HG02884 (cell line): ENCODE measurements around the gene KHDC3L.
"Not testable (repeated sequence)": the region's sequence is repeated elsewhere in the genome, so short reads cannot be mapped to it uniquely, and the experiment has no call there.

Source experiments
- ATAC-seq: cut with Tn5 transposase; IDR thresholded peaks from one replicate; pipeline ENCODE4 v1.9.1; 2021; ENCODE audit warnings: mild to moderate bottlenecking, moderate library complexity; ENCODE audit not compliant: unreplicated experiment

KHDC3L gene

DNA sequence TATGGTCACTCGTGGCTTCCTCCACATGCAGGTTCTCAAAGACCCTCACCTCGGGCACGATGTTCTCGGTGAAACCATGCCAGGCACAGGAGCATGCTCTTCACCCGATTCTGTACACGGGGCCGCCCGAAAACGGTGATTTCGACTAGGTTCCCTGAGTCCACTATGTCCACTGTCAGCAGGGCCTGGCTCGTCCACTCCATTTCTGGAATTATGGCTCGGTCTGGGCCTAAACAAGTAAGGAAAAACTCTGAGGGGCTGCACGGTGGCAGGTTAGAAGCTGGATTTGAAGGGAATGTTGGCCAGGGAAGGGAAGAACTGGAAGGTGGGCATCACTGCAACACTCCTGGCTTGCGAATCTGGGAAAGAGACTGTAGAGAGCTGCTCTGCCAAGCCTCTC, 6.7 kb downstream of the KHDC3L start:
- no peak for ATAC-seq

DNA sequence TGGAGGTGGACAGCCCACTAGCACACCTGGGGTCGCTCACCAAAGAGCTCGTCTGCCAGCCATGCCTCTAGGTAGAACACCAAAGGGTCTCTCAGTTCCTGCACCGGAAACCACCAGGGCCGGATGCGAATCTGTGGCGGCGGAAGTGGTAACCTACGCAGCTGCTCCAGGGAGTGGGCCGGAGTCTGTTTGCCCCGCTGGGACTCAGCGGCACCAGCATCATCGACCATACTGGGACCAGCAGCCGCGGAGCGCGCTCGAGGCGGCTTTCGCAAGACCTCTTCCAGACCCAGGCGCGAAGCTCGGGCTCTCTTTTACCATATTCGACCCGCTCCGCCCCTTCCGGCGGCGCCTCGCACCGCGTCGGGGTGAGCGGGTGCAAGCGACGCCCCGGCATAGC, 7.1 kb downstream of the KHDC3L start, which contains the start of gene OOEP:
TSS of gene OOEP (minus strand) at position 335 of the 400 bp plus-strand sequence. CDS start at position 230, 105 bp downstream.
- no peak for ATAC-seq

DNA sequence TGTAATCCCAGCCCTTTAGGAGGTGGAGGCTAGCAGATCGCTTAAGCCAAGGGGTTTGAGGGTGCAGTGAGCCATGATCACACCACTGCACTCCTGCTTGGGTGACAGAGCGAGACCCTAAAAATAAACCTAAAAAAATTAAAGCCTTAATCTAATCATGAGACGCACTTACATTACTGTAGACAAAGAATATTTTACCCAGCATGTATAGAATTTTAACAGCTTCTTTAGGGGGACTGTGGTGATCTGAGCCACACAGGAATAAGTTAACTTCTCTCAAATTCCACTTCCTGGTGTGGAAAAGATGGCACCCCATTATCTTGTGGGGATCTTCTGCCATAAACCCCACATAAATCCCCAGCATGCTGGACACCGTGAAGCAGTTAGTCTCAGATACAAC, 9.5 kb downstream of the KHDC3L start:
- ATAC-seq, result no peak

DNA sequence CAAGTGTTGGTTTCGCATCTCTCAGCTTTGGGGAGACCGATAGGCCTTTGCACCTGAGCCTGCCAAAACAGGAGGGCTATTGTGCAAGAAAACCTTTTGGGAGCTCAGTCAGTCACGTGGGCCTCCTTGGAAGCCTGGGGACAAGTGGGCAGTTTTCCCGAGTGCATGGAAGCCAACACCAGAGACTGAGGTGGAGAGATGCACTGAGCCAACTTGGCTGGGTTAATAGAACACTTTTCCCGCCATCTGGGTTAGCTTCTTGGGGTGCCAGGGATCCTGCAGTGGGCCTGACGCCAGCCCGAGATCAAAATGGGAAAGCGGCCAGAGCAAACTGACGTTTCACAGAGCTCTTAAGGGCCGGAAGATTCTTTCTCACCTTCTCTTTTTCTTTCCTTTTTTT, 10.1 kb downstream of the KHDC3L start:
- no peak for ATAC-seq

DNA sequence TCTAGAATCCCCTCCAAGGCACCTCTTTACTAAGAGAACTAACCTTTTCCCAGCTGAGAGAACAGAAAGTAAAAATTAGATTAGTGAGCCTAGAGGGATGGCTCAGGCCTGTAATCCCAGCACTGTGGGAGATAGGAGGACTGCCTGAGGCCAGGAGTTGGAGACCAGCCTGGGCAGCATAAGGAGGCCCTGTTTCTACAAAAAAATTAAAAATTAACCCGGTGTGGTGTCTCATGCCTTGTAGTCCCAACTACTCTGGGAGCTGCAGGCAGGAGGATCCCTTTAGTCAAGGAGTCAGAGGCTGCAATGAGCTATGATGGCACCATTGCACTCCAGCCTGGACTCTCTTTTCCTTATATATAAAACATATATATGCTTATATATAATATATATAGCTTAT, 12.8 kb downstream of the KHDC3L start:
- ATAC-seq, result no peak

DNA sequence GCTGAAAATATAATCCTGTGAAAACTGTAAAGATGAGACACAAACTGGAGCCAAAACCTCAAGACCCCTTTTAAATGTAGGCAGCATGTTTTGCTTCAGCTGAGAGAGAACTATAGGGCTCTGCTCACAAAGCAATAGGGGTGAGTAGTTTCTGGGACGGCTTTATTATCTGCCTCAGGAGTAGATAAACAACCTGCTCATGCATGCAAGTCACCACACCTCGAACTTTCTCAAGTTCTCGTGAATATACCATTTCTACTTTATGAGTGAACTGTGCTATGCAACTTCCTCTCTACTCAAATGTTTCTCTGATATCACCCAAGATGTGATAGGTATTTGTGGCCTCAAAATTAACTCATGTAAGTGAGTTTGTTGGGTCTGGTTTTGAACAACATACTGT, 14.8 kb downstream of the KHDC3L start:
- ATAC-seq, result no peak

DNA sequence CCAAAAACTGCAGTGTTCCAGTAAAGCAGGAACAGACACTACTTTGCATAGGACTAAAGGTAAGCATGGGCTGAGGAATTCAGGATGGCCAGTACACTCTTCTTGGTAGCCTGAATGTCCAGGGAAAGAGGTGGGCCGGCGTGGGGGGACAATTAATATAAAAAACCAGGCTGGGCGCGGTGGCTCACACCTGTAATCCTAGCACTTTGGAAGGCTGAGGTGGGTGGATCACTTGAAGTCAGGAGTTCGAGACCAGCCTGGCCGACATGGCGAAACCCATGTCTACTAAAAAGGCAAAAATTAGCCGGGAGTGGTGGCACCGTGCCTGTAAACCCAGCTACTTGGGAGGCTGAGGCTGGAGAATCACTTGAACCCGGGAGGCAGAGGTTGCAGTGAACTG, 19.1 kb downstream of the KHDC3L start:
- ATAC-seq, result not testable (repeated sequence)

DNA sequence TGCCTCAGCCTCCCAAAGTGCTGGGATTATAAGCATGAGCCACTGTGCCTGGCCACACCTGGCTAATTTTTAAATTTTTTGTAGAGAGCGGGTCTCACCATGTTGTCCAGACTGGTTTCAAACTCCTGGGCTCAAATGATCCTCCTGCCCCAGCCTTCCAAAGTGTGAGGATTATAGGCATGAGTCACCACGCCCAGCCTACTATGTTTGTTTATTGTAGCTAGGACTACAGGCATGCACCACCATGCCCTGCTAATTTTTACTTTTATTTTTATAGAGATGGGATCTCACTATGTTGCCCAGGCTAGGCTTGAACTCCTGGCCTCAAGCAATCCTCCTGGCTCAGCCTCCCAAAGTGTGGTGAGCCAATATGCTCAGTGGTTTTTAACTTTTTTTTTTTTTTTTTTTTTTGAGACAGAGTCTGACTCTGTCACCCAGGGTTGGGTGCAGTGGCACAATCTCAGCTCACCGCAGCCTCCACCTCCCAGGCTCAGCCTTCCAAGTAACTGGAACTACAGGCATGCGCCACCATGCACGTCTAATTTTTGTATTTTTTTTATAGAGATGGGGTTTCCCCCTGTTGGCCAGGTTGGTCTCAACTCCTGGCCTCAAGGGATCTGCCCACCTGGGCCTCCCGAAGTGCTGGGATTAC, 20.1 kb downstream of the KHDC3L start:
- ATAC-seq, result no peak

DNA sequence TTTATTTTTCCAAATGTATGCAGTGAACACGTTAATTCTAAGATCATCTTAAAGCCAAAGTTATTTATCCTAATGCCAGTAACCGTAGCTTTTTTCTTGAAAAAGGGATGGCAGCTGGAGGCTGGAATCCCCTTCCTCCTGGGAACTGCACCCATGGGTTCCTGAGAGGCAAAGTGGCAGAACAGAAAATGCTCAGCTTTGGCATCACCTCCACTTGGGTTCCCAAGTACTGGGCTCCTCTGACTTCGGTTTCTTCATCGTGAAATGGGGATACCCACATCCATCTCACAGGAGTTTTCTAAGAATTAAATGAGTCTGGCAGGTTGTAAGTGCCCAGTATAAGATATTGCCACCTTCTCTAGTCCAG, 26.0 kb downstream of the KHDC3L start:
- ATAC-seq, result peak; percentile 16

DNA sequence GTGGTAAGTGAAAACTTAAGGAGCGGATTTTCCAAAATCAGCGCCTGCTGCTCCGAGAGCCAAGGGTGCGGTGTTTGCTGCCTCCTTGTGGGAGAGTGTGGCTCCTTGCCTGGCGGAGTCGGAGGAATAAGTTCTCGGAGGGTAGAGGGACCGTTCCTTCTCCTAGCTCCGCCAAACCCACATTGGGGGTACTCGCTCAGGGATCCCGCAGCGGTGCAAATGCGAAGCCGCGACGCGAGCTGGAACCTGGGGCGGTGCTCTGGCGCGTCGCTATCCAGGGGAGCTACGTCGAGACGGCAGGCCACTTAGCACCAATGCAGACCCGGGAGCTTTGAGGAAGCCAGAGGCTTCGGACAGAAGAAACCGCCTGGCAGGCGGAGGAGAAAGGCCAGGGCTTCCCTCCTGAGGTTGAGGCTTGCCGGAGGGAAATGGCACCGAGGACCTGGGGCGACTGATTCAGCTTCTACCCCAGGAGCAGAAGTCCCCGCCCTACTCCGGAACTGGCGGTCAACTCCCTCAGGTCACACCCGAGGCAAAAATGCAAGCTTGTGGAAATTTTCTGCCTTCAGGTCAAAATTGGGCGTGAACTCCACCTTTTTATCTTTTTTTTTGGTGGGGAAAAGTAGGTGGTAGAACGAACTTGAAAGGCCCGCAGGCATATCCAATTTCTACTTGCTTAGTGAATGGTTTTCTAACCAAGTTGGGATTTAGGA, 26.5 kb downstream of the KHDC3L start:
- ATAC-seq, result peak; percentile 84

DNA sequence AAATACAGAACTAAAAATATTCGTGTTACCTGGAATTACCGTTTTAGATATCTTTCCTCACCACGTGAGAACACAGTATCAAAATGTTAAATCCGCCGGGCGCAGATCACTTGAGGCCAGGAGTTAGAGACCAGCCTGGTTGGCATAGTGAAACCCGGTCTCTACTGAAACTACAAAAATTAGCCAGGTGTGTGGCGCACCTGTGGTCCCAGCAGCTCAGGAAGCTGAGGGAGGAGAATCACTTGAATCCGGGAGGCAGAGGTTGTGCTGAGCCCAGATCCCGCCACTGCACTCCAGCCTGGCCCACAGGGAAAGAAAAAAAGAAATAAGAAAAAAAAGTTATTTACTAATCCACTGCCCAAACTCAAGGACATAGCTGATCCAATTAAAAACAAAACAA, 27.4 kb downstream of the KHDC3L start:
- ATAC-seq, result no peak

DNA sequence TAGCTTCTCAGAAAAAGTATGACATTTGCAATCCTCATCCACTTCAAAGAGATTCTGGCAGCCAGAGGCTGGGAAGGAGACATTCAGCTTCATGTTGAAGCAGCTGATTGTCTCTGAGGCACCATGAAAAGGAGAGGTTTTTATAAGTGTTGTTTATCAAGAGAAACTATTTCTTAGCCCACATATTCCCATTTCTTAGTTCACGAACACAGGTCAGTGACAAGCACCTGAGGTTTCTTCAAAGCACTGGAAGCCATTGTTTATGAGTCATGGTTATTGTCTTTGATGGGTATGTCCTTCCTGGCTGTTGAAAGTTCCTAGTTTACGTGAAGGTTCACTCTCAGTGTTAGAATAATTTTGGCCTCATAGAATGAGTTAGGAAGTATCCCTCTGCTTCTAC, 29.2 kb downstream of the KHDC3L start:
- ATAC-seq, result no peak

DNA sequence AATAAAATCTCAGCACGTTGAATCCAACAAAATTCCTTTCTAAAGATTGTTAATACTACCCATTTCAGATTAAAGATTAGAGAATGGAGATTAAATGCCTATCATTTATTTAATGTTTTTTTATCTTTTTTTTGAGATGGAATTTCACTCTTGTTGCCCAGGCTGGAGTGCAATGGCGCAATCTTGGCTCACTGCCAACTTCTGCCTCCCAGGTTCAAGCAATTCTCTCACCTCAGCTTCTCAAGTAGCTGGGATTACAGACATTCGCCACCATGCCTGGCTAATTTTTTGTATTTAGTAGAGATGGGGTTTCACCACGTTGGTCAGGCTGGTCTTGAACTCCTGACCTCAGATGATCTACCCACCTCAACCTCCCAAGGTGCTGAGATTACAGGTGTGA, 29.7 kb downstream of the KHDC3L start:
- not testable (repeated sequence) for ATAC-seq

DNA sequence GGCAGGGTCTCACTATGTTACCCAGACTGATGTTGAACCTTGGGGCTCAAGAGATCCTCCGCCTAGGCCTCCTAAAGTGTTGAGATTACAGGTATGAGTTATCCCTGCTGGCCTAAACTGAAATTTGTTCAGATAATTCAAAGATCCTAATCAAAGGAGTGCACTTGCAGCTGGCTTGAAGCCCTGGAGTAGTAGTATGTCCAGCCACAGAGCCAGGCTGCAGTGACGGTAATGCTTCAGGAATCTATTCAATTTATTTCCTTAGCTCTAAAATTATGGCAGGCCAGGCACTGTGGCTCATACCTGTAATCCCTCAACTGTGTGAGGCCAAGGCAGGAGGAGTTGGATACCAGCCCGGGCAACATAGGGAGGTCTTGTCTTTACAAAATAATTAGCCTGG, 30.8 kb downstream of the KHDC3L start:
- no peak for ATAC-seq

DNA sequence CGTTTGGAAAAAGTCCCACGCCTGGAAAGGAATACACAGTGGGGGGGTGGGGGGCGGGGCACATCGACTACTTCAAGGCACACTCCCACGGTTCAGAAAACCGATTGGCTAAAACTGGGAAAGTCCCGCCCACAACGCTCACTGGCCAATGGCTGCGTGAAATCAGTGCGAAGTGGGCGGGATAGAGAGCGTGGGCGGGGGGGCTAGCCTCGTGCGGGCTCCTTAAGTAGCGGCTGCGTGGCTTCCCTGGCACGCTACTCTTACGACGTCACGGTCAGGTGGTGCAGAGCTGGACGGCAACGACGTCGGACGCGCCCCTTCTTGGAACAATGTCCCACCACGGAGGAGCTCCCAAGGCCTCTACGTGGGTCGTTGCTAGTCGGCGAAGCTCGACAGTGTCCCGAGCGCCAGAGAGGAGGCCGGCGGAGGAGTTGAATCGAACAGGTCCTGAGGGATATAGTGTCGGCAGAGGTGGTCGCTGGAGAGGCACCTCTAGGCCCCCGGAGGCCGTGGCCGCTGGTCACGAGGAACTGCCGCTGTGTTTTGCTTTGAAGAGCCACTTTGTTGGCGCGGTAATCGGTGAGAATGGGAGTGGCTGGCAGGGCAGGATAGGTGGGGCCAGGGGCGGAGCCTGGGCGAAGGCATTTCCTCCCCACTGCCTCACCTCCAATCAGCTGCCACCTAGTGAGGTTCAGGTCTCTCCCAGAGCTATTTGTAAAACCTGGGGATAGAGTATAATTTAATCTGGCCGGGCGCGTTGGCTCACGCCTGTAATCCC, 32.3 kb downstream of the KHDC3L start, which contains the start of gene DDX43:
TSS of gene DDX43 (plus strand) at position 252 of the 778 bp plus-strand sequence. CDS start at position 330, 78 bp downstream.
- ATAC-seq, result no peak

DNA sequence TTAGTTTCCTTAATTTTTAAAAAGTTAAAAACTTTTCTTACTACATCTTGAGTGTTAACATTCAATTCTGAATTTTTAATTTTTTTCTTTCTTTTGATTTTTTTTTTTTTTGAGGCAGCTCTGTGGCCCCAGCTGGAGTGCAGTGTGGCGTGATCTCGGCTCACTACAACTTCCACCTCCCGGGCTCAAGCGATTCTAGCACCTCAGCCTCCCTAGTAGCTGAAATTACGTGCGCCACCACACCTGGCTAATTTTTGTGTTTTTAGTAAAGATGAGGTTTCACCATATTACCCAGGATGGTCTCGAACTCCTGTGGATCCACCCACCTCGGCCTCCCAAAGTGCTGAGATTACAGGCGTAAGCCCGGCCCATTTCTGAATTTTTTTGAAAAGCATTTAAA, 33.4 kb downstream of the KHDC3L start:
- ATAC-seq, result no peak

DNA sequence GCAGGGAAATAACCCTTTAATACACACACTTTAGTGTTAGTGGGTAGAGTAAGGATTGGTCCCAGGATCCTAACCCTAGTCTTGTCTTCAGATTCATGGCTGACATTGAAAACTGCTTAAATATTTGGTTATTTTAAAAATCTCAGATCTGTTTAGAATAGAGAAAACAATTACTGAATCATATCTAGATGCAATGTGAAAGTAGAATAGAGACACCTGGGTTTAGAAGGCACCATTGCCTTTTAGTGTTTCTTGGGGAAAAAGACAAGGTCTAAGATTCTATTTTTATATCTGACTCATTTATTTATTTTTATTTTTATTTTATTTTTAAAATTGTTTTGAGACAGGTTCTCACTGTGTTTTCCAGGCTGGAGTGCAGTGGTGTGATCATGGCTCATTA, 38.2 kb downstream of the KHDC3L start:
- ATAC-seq, result no peak

DNA sequence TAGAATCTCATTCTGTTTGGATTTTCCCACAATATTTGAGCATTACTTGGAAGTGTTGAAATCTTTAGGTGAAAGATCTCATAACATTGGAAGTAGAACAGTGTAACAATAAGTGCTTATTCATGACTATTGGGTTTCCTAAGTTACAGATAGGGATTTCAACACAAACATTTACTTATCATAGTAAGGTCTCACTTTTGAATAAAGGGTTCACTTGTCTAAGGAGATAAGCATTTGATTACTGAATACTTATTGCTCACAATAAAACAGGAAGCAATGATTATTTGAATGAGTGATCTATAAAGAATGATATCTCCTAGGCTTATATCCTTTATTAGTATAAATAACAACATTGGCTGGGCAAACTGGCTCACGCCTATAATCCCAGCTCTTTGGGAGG, 46.9 kb downstream of the KHDC3L start:
- ATAC-seq, result no peak

DNA sequence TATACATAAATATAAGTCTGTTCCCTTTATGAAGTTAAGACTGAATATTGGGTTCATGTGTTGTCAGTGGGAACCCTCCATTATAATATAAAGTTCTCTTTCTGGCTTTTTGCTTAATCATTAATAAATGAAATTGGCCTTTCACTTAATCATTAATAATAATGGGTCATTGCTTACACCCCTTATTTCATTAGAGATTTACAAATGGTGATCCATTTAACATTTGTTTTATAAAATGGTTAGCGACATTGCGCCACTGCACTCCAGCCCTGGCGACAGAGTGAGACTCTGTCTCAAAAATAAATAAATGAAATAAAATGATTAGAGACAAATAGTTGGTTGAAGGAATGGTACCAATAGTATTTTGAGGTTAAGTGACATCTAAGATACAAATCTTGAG, 50.6 kb downstream of the KHDC3L start:
- ATAC-seq, result no peak
